WTC11 (cell line): ENCODE results near the gene LRRC74B. TPM values are rescaled to one million over a fixed set of nuclear protein-coding genes. Genes with fewer than 3 reads are reported as not detected.
A peak's percentile ranks its signal among the peaks of the same experiment; 100 is the strongest.

Source experiments
- ATAC-seq: fragments of 200-7000 bp; cut with Tn5 transposase; 2 replicates; pipeline ENCODE4 v1.10.0; 2021; ENCODE audit warnings: mild to moderate bottlenecking, moderate library complexity
- CTCF ChIA-PET: fragments of 300-600 bp; sonication (Branson Sonifier 250); formaldehyde crosslinking; loops from one replicate; lab custom pipeline; 2021; ENCODE audit warnings: antibody characterized with exemption; lab: Charles Lee
- POLR2A ChIA-PET: fragments of 350-600 bp; sonication (Branson Sonifier 250); formaldehyde crosslinking; loops from one replicate; lab custom pipeline; 2021; ENCODE audit warnings: antibody characterized with exemption; lab: Charles Lee
- DNase-seq: peaks from one replicate; pipeline ENCODE4 v3.0.0; 2021; ENCODE audit warnings: low spot score
- H3K27ac Mint-ChIP-seq: 2 replicates; pipeline ENCODE4 v1.8.0; 2021; ENCODE audit warnings: mixed read lengths
- H3K27me3 Mint-ChIP-seq: 2 replicates; pipeline ENCODE4 v1.8.0; 2021; ENCODE audit warnings: low read depth, mild to moderate bottlenecking, moderate library complexity, mixed read lengths
- H3K36me3 Mint-ChIP-seq: 2 replicates; pipeline ENCODE4 v1.8.0; 2021; ENCODE audit warnings: mixed read lengths
- H3K4me1 Mint-ChIP-seq: 2 replicates; pipeline ENCODE4 v1.8.0; 2022; ENCODE audit warnings: mixed read lengths
- H3K4me3 Mint-ChIP-seq: 2 replicates; pipeline ENCODE4 v1.8.0; 2021; ENCODE audit warnings: mild to moderate bottlenecking, moderate library complexity, mixed read lengths
- H3K9me3 Mint-ChIP-seq: 2 replicates; pipeline ENCODE4 v1.8.0; 2021; ENCODE audit warnings: mixed read lengths
- AR ChIP-seq: fragments of 250-450 bp; sonication (Bioruptor Pico); IDR thresholded peaks from 2 replicates; pipeline ENCODE4 v1.9.0; 2021; ENCODE audit warnings: mild to moderate bottlenecking
- FOXJ3 ChIP-seq: sonication (generic); formaldehyde crosslinking; IDR thresholded peaks from 2 replicates; pipeline ENCODE4 v1.9.0; 2021; ENCODE audit warnings: missing genetic modification reagents, mild to moderate bottlenecking, borderline replicate concordance
- FOXP1 ChIP-seq: sonication (generic); formaldehyde crosslinking; IDR thresholded peaks from 2 replicates; pipeline ENCODE4 v1.8.0; 2022; ENCODE audit warnings: missing genetic modification reagents, mild to moderate bottlenecking, moderate library complexity, borderline replicate concordance
- GRHL2 ChIP-seq: fragments of 250-450 bp; sonication (Bioruptor Pico); IDR thresholded peaks from 2 replicates; pipeline ENCODE4 v1.8.0; 2022; ENCODE audit warnings: mild to moderate bottlenecking, moderate library complexity; ENCODE audit not compliant: insufficient replicate concordance, severe bottlenecking
- HMGXB4 ChIP-seq: sonication (generic); formaldehyde crosslinking; IDR thresholded peaks from 2 replicates; pipeline ENCODE4 v1.8.1; 2023; ENCODE audit warnings: mild to moderate bottlenecking, moderate library complexity, missing genetic modification reagents
- MAX ChIP-seq: sonication (generic); formaldehyde crosslinking; IDR thresholded peaks from 2 replicates; pipeline ENCODE4 v1.8.0; 2022; ENCODE audit warnings: mild to moderate bottlenecking, missing genetic modification reagents
- MYBL2 ChIP-seq: sonication (generic); formaldehyde crosslinking; IDR thresholded peaks from 2 replicates; pipeline ENCODE4 v1.8.1; 2023; ENCODE audit warnings: mild to moderate bottlenecking, moderate library complexity, missing genetic modification reagents
- NFYB ChIP-seq: sonication (generic); formaldehyde crosslinking; conservative IDR thresholded peaks from 2 replicates; pipeline ENCODE4 v1.8.0; 2022; ENCODE audit warnings: low read depth, missing genetic modification reagents
- NR1H2 ChIP-seq: sonication (generic); formaldehyde crosslinking; IDR thresholded peaks from 2 replicates; pipeline ENCODE4 v1.9.0; 2021; ENCODE audit warnings: mild to moderate bottlenecking, moderate library complexity, missing genetic modification reagents
- OVOL2 ChIP-seq: fragments of 250-450 bp; sonication (Bioruptor Pico); IDR thresholded peaks from 2 replicates; pipeline ENCODE4 v1.9.0; 2021; ENCODE audit warnings: mild to moderate bottlenecking, borderline replicate concordance
- RELA ChIP-seq: sonication (generic); formaldehyde crosslinking; IDR thresholded peaks from 2 replicates; pipeline ENCODE4 v1.8.1; 2022; ENCODE audit warnings: missing genetic modification reagents, mild to moderate bottlenecking, borderline replicate concordance
- SOX15 ChIP-seq: fragments of 250-450 bp; sonication (Bioruptor Pico); IDR thresholded peaks from 2 replicates; pipeline ENCODE4 v1.9.0; 2021; ENCODE audit warnings: mild to moderate bottlenecking
- SP1 ChIP-seq: sonication (generic); formaldehyde crosslinking; conservative IDR thresholded peaks from 2 replicates; pipeline ENCODE4 v1.8.1; 2022; ENCODE audit warnings: missing genetic modification reagents
- TCF7 ChIP-seq: sonication (generic); formaldehyde crosslinking; IDR thresholded peaks from 2 replicates; pipeline ENCODE4 v1.8.0; 2022; ENCODE audit warnings: mild to moderate bottlenecking, low read depth, missing genetic modification reagents, moderate library complexity
- USF2 ChIP-seq: sonication (generic); formaldehyde crosslinking; IDR thresholded peaks from 2 replicates; pipeline ENCODE4 v1.8.1; 2023; ENCODE audit warnings: mild to moderate bottlenecking, missing genetic modification reagents, moderate library complexity
- ZNF232 ChIP-seq: sonication (generic); formaldehyde crosslinking; IDR thresholded peaks from 2 replicates; pipeline ENCODE4 v1.8.0; 2022; ENCODE audit warnings: mild to moderate bottlenecking, missing genetic modification reagents
- ZNF281 ChIP-seq: sonication (generic); formaldehyde crosslinking; IDR thresholded peaks from 2 replicates; pipeline ENCODE4 v1.8.0; 2023; ENCODE audit warnings: mild to moderate bottlenecking, missing genetic modification reagents
- ZNF396 ChIP-seq: fragments of 250-450 bp; sonication (Bioruptor Pico); IDR thresholded peaks from 2 replicates; pipeline ENCODE4 v1.8.0; 2021; ENCODE audit warnings: mild to moderate bottlenecking, moderate library complexity, borderline replicate concordance
- ZNF532 ChIP-seq: fragments of 250-450 bp; sonication (Bioruptor Pico); IDR thresholded peaks from 2 replicates; pipeline ENCODE4 v1.9.0; 2021; ENCODE audit warnings: mild to moderate bottlenecking, borderline replicate concordance
- total RNA-seq: library from RNA; stranded (reverse); gene quantifications from 3 replicates; pipeline ENCODE4 v1.2.3, GENCODE V29; 2021

The LRRC74B gene
- total RNA-seq, 1 experiment from 2014 or later = not detected

- no peaks in the 10 kb centered on the region for H3K36me3 Mint-ChIP-seq
- peaks cover 33% of the 10 kb centered on the region for H3K27me3 Mint-ChIP-seq
- ATAC-seq = no peak
- H3K9me3 Mint-ChIP-seq = no peaks in the 10 kb centered on the region
- no peak for TF ChIP-seq OVOL2 (CRISPR knock-in tag)
- no peak for TF ChIP-seq SOX15 (CRISPR knock-in tag)
- no peak for TF ChIP-seq FOXP1 (CRISPR knock-in tag)
- TF ChIP-seq ZNF532 (CRISPR knock-in tag) = no peak
- ChIA-PET POLR2A (no interaction called here), CTCF (interaction anchor here (0.9 to 2.1 kb wide), 2 partner anchors 10 to 146 kb away, joined by 3 to 16 read pairs; no protein-coding TSS in a partner anchor)
- H3K4me3 Mint-ChIP-seq = peak overlapping the region; percentile 68
- H3K27ac Mint-ChIP-seq = no peak overlapping the region
- DNase-seq = no peak
- peaks cover 6% of the 10 kb centered on the region for H3K4me1 Mint-ChIP-seq
Observed at GRCh38 chr22:21031545-21032036, 14.2 kb upstream of the LRRC74B start.

GRCh38 chr22:21032037-21032867 lies 13.5 kb upstream of the LRRC74B start, which contains the start of gene SLC7A4:
Gene SLC7A4 (minus strand): TSS chr22:21032561. CDS start chr22:21031812, 749 bp downstream.
- peak; percentile 75 for ATAC-seq
- Mint-ChIP-seq H3K4me1 (peaks cover 6% of the 10 kb centered on the region), H3K9me3 (no peaks in the 10 kb centered on the region), H3K36me3 (no peaks in the 10 kb centered on the region), H3K27me3 (peaks cover 33% of the 10 kb centered on the region), H3K27ac (no peak within 1 kb of the TSS), H3K4me3 (peak within 1 kb of the TSS; percentile 68)
- TF ChIP-seq TCF7 (CRISPR knock-in tag) (0 out of 2 replicates have a peak, but pooled peaks have one; percentile 66), FOXP1 (CRISPR knock-in tag) (no peak), FOXJ3 (no peak), AR (CRISPR knock-in tag) (no peak), HMGXB4 (CRISPR knock-in tag) (no peak), SP1 (peak; percentile 49), NR1H2 (CRISPR knock-in tag) (no peak), NFYB (0 out of 2 replicates have a peak, but pooled peaks have one; percentile 19), MAX (CRISPR knock-in tag) (peak; percentile 50; the same call in 1 of the 2 replicates), ZNF232 (CRISPR knock-in tag) (no peak), RELA (0 out of 2 replicates have a peak, but pooled peaks have one; percentile 36), ZNF281 (CRISPR knock-in tag) (peak; percentile 38; the same call in 1 of the 2 replicates), USF2 (CRISPR knock-in tag) (no peak), ZNF396 (CRISPR knock-in tag) (no peak), GRHL2 (CRISPR knock-in tag) (no peak), MYBL2 (0 out of 2 replicates have a peak, but pooled peaks have one; percentile 38)
- POLR2A ChIA-PET = interaction anchor here (0.9 kb wide), 1 partner anchor 33 kb away, joined by 5 read pairs; no protein-coding TSS in a partner anchor
- peak; percentile 63 for DNase-seq
- CTCF ChIA-PET = interaction anchor here (0.6 to 2.1 kb wide), 4 partner anchors 11 to 141 kb away, joined by 3 to 16 read pairs (median 4); no protein-coding TSS in a partner anchor
